SU-DHL-6 (cell line): Measurements from ENCODE around the gene ARHGAP4.
A peak's percentile ranks its signal among the peaks of the same experiment; 100 is the strongest.

Experiments
- H2AFZ ChIP-seq: fragments of 200-600 bp; sonication (generic); 2 replicates; pipeline ENCODE4 v1.6.1; 2014; ENCODE audit warnings: low read depth, mild to moderate bottlenecking, moderate library complexity, mixed read lengths, antibody characterized with exemption, low read length; ENCODE audit not compliant: severe bottlenecking
- H3F3A ChIP-seq: fragments of 200-600 bp; shearing (Covaris generic); 2 replicates; pipeline ENCODE4 v1.6.0; 2016; ENCODE audit warnings: antibody characterized with exemption, mild to moderate bottlenecking; ENCODE audit not compliant: insufficient read depth
- H3K27ac ChIP-seq: fragments of 200-600 bp; sonication (generic); 2 replicates; pipeline ENCODE4 v1.5.1; 2016; ENCODE audit warnings: low read depth, mild to moderate bottlenecking, low read length, moderate library complexity, mixed read lengths
- H3K27me3 ChIP-seq: fragments of 200-600 bp; sonication (generic), shearing (Covaris generic); 2 replicates; pipeline ENCODE4 v1.6.0; 2014; ENCODE audit warnings: mild to moderate bottlenecking, low read length
- H3K36me3 ChIP-seq: fragments of 200-600 bp; sonication (generic); 2 replicates; pipeline ENCODE4 v1.6.1; 2014; ENCODE audit warnings: mild to moderate bottlenecking, low read length, mixed read lengths
- H3K4me2 ChIP-seq: fragments of 300-600, 200-600 bp; shearing (Covaris generic), sonication (generic); 2 replicates; pipeline ENCODE4 v1.6.0; 2014; ENCODE audit warnings: low read length, low read depth, mild to moderate bottlenecking; ENCODE audit not compliant: poor library complexity, severe bottlenecking
- H3K4me3 ChIP-seq: fragments of 200-600 bp; sonication (generic); 2 replicates; pipeline ENCODE4 v1.5.1; 2014; ENCODE audit warnings: antibody characterized with exemption, low read length, mild to moderate bottlenecking, mixed read lengths; ENCODE audit not compliant: insufficient read depth, poor library complexity, severe bottlenecking
- H3K79me2 ChIP-seq: fragments of 200-600 bp; sonication (generic); 2 replicates; pipeline ENCODE4 v1.6.1; 2014; ENCODE audit warnings: mild to moderate bottlenecking, low read length, moderate library complexity; ENCODE audit not compliant: insufficient read depth
- H3K9ac ChIP-seq: fragments of 200-600 bp; sonication (generic); 2 replicates; pipeline ENCODE4 v1.7.0; 2014; ENCODE audit warnings: mild to moderate bottlenecking, low read length
- H3K9me2 ChIP-seq: fragments of 200-600 bp; sonication (generic); replicated peaks from 2 replicates; pipeline ENCODE4 v1.6.1; 2014; ENCODE audit warnings: low read length; ENCODE audit not compliant: insufficient read depth
- H3K9me3 ChIP-seq: fragments of 200-600 bp; sonication (generic); 2 replicates; pipeline ENCODE4 v1.6.1; 2014; ENCODE audit warnings: low read length, mixed read lengths; ENCODE audit not compliant: insufficient read depth
- H4K20me1 ChIP-seq: fragments of 200-600 bp; sonication (generic); 2 replicates; pipeline ENCODE4 v1.6.1; 2014; ENCODE audit warnings: low read depth, mild to moderate bottlenecking, antibody characterized with exemption, low read length, moderate library complexity, mixed read lengths
- EZH2phosphoT487 ChIP-seq: fragments of 200-600 bp; sonication (generic), shearing (Covaris generic); conservative IDR thresholded peaks from 2 replicates; pipeline ENCODE4 v1.6.1; 2018; ENCODE audit warnings: mild to moderate bottlenecking, antibody characterized with exemption, low read length, moderate library complexity, mixed read lengths
- TF ChIP-seq, protein P1 (sequence below): fragments of 200-600 bp; sonication (generic); IDR thresholded peaks from one replicate; pipeline ENCODE4 v1.5.1; 2017; ENCODE audit warnings: antibody characterized with exemption, mild to moderate bottlenecking, low read length, moderate library complexity; ENCODE audit not compliant: insufficient read depth, poor library complexity, severe bottlenecking

ARHGAP4 gene

DNA sequence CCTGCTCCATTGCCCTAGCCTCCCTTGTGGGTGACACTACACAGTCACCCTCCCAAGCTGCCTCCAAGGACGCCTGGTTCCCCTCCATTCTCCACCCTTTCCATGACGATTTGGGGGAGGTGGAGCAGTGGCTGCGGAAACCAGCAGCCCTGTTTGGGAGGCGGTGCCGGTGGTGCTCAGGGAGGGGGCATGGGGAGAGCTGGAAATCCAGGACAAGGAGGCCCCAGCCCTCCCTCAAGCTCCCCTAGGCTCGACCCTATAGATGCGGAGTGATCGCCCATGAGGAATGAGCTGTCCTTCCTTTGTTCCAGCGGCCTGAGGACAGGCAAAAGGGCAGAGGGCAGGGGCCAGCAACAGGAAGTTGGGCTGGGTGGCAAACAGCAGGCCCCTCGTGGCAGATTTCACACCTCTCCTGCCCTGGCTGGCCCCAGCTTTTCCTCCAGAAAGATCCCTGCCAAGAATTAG, 22.0 kb upstream of the ARHGAP4 start:
- no peak overlapping the region for H3K4me3 ChIP-seq
- H3F3A ChIP-seq, result peaks cover 8% of the 10 kb centered on the region
- TF ChIP-seq, protein P1, sequence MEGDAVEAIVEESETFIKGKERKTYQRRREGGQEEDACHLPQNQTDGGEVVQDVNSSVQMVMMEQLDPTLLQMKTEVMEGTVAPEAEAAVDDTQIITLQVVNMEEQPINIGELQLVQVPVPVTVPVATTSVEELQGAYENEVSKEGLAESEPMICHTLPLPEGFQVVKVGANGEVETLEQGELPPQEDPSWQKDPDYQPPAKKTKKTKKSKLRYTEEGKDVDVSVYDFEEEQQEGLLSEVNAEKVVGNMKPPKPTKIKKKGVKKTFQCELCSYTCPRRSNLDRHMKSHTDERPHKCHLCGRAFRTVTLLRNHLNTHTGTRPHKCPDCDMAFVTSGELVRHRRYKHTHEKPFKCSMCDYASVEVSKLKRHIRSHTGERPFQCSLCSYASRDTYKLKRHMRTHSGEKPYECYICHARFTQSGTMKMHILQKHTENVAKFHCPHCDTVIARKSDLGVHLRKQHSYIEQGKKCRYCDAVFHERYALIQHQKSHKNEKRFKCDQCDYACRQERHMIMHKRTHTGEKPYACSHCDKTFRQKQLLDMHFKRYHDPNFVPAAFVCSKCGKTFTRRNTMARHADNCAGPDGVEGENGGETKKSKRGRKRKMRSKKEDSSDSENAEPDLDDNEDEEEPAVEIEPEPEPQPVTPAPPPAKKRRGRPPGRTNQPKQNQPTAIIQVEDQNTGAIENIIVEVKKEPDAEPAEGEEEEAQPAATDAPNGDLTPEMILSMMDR, result no peak
- no peak for TF ChIP-seq EZH2phosphoT487
- H3K9me2 ChIP-seq, result no peaks in the 10 kb centered on the region
- no peak overlapping the region for H3K9ac ChIP-seq
- H3K27ac ChIP-seq, result no peak overlapping the region
- peaks cover 4% of the 10 kb centered on the region; the same call in 1 of the 2 replicates for H3K36me3 ChIP-seq
- no peaks in the 10 kb centered on the region for H4K20me1 ChIP-seq
- no peaks in the 10 kb centered on the region for H3K79me2 ChIP-seq
- no peaks in the 10 kb centered on the region for H3K27me3 ChIP-seq
- no peak overlapping the region for H3K4me2 ChIP-seq
- H2AFZ ChIP-seq, result no peak overlapping the region
- no peaks in the 10 kb centered on the region for H3K9me3 ChIP-seq

DNA sequence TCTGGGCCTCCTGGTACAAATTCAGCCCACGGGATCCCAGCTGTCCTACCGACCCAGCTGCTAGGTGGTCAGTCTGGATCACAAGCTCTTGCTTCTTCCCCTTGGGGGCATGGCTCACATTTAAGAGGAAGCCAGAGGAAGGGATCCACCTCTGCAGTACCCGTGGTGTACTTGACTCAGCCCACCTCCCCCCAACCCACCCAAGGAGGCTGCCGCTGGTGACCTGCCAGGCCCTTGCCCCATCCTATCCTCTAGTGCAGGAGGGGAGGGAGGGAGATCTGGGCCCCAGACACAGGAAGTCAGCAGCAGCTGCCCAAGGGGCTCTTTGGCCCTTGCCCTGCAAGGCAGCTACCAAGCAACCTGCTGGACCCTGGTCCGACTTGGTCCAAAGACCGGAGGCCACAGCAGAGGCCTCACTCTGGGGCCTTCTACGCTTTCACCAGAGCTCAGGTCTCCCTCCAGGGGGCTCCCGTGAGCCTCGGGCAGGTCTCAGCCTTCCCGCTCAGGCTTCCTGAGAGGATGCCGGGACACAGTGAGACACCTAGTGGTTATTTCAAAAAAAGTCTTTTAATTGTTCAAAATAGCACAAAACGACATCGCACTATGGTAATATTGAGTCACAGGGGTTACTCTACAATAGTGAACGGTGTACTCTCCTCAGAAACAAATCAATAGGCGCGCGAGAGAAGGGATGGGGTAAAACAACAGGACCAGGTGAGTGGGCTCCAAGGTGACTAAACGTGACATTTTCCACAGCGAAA, 21.1 kb upstream of the ARHGAP4 start:
- H3K4me3 ChIP-seq, result no peak overlapping the region
- no peak overlapping the region for H3K9ac ChIP-seq
- TF ChIP-seq EZH2phosphoT487, result no peak
- TF ChIP-seq, protein P1, result peak; percentile 84
- no peaks in the 10 kb centered on the region for H3K27me3 ChIP-seq
- H3K9me2 ChIP-seq, result no peaks in the 10 kb centered on the region
- no peaks in the 10 kb centered on the region for H3K79me2 ChIP-seq
- no peaks in the 10 kb centered on the region for H3K36me3 ChIP-seq
- H3K27ac ChIP-seq, result no peak overlapping the region
- H3K4me2 ChIP-seq, result no peak overlapping the region
- H3F3A ChIP-seq, result peaks cover 8% of the 10 kb centered on the region
- H4K20me1 ChIP-seq, result no peaks in the 10 kb centered on the region
- no peak overlapping the region for H2AFZ ChIP-seq
- no peaks in the 10 kb centered on the region for H3K9me3 ChIP-seq

DNA sequence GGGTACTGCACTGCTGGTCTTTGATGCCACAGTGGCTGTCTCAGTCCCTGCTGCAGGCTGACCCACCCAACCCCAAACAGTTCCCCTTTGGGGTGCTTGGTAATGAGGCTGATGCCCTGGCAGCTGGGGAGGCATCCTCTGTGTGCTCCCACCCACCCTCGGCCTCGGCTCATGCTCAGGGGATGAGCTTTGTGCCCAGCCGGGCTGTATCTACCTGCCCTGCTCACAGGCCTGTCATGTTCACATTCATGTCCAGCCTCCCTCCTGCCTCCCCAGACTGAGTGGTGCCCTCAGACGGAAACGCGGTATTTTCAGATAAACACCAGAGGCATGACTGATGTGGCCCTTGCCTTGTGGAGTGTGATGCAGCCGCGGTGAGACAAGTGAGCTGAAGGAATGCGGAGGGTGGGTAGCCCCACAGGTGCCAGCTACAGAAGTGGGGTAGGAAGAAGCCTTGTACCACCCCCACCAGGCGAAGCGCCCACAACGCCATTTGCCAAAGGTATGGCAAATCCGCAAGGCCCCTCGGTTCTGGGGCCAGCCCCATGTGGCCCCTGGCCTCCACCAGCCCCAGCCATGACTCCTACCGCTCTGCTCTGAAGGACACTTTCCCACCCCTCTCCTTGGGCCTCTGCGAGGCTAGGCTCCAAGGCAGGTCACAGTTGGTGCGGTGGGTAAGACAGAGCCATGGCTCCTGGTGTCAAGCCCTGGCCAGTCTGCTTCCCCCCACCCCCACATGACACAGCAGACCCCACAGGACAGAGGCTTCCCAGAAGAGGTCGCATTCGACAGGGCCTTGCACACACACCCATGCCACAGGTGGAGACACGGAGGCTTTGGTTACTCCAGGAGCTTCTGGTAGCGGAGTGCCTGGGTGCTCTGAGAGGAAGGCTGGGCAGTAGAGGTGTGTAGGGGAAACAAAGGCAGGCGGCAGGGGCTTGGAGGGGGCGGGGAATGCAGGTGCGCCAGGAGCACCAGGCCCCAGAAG, 20.2 kb upstream of the ARHGAP4 start:
- Histone ChIP-seq H3K9ac (no peak overlapping the region), H3F3A (peaks cover 8% of the 10 kb centered on the region), H3K4me2 (no peak overlapping the region), H3K79me2 (no peaks in the 10 kb centered on the region), H3K9me3 (no peaks in the 10 kb centered on the region), H3K9me2 (no peaks in the 10 kb centered on the region), H2AFZ (no peak overlapping the region), H3K27me3 (no peaks in the 10 kb centered on the region), H3K36me3 (no peaks in the 10 kb centered on the region), H3K27ac (no peak overlapping the region), H3K4me3 (no peak overlapping the region), H4K20me1 (no peaks in the 10 kb centered on the region)
- TF ChIP-seq EZH2phosphoT487, result no peak
- TF ChIP-seq, protein P1, result no peak
